Ovary (tissue), 3 donors: Measurements from ENCODE around the gene CEMIP.

Source experiments
- CTCF ChIP-seq, 3 donors: fragments of 450-650 bp in 2 of 3; fragments of 200-600 bp in 1 of 3; IDR thresholded peaks; one replicate each; pipeline versions ENCODE4 v1.5.1 to v1.8.0; 2016 to 2022; ENCODE audit warnings: antibody characterized with exemption in 3 of 3, mild to moderate bottlenecking in 1 of 3
- EP300 ChIP-seq: sonication (generic); formaldehyde crosslinking; IDR thresholded peaks from one replicate; pipeline ENCODE4 v1.6.1; 2017; ENCODE audit warnings: antibody characterized with exemption
- POLR2A ChIP-seq: fragments of 450-650 bp; IDR thresholded peaks from one replicate; pipeline ENCODE4 v1.6.1; 2017; ENCODE audit warnings: antibody characterized with exemption, mild to moderate bottlenecking, moderate library complexity
- donor health status: DM: no; HTN: no; CAD: no.

DNA sequence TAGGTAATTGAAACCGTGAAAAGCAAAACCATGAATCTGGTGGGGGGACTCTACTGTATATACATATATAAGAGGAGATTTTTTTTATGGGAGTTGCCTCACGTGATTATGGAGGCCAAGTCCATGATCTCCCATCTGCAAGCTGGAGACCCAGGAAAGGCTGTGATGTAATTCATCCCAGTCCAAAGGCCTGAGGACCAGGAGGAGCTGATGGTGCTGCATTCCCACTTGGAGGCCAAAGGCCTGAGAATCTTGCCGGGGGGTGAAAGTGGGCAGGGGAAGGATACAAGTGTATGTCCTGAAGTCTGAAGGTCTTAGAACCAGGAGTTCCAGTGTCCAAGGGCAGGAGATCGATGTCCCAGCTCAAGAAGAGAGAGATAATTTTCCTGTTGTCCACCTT is 37.1 kb upstream of the CEMIP start:
- no peak for TF ChIP-seq CTCF (IDR thresholded peaks at IDR 0.05)
- no peak for TF ChIP-seq POLR2A
- TF ChIP-seq EP300, result no peak
